ENCODE results near the gene USP30.

USP30 gene

GRCh38 chr12:109098183-109098604 lies 45.8 kb downstream of the USP30 start:
- DNase-seq, result no peak

DNA sequence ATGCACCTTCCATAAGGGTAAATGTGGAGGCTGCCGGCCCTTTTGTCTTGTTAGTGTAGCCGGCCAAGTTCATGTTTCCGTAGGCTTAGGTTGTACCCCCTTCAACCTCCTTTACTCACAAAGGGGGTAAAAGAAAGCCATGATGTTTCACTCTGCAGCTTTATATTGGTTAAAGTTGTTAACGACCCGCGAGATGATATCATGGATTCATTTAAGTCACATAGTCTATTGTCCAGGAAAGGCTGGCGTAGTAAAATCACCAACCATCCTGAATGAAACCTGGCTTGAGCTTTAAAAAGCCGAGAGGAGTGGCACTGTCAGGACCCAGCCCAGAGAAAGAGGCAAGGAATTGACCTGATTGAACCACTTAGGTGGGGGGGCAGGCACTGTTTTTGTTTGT lies 46.3 kb downstream of the USP30 start:
- no peak for DNase-seq

GRCh38 chr12:109099431-109100020 lies 47.1 kb downstream of the USP30 start:
- no peak for DNase-seq

DNA sequence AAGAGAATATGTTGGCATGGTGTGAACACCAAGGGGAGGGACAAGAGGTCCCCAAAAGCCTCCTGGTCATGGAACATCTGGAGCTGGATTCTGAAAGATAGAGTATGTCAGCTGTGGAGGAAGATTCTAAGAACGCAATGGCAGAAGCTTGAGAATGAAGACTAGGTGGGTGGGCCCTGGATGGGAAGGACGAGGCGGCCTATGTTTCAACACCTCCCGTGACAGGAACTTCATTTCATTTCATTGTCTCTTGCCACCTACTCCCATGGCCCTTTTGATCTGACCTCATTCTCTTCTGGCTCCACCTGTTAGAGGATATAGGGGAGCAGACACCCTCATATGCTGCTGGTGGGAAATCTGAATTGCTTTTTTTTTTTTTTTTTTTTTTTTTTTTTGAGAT lies 48.4 kb downstream of the USP30 start:
- no peak for DNase-seq

- DNase-seq, result no peak
Observed at GRCh38 chr12:109102491-109102890, 50.1 kb downstream of the USP30 start.

DNA sequence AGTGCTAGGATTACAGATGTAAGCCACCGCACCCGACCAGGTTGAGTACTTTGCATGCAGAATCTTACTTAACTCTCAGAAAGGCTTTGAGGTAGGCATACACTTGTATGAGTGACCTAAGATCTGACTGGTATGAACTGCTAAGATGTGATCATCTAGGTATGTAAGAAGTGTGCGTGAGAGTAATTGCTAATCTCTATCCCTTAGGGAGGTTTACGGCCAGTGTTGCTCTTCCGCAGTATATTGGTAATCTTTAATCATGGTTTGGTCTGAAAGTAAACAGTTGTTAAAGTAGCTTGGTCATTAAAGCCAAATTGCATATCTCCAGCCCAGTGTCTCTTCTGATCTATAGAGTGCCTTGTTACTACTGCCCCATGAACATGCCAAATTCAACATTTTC lies 52.8 kb downstream of the USP30 start:
- no peak for DNase-seq

DNA sequence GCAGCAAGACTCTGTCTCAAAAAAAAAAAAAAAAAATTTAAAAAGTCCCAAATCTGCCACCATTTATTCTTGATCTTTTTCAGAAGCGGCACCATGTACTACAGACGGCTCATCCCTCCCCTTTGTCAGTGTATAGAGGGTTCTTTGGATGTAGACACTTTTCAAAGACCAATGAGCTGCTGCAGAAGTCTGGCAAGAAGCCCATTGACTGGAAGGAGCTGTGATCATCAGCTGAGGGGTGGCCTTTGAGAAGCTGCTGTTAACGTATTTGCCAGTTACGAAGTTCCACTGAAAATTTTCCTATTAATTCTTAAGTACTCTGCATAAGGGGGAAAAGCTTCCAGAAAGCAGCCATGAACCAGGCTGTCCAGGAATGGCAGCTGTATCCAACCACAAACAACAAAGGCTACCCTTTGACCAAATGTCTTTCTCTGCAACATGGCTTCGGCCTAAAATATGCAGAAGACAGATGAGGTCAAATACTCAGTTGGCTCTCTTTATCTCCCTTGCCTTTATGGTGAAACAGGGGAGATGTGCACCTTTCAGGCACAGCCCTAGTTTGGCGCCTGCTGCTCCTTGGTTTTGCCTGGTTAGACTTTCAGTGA lies 57.5 kb downstream of the USP30 start:
- DNase-seq, result no peak

GRCh38 chr12:109110988-109111495 lies 58.7 kb downstream of the USP30 start:
- no peak for DNase-seq

DNA sequence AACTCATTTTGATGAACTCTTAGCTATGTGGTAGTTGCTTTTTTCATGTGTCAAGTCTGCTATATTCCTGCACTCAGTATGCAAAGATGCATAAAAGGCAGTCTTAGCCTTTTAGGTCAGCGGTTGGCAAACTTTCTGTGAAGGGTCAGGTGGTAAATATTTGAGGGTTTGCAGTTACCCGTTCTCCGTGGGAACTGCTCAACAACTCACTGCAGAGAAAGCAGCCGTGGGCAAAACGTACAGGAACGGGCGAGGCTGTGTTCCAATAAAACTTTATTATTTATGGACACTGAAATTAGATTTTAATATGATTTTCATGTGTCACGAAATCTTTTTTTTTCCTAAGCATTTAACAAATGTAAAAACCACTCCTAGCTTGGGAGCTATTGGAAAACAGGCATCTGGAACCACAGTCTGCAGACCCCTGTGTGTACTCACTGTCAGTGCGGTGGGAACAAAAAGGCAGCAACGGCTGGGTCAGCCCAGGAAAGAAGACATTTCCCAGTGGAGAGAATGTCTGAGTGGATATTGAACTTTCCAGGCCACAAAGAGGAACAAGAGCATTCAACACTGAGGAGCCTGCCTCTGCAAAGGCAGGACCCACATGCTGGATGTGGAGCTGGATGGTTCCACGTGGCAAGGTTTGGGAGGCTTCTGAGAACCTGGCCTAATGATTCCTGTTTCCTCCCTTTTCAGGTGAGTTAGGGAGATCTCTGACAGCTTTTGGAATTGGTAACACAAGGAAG lies 60.5 kb downstream of the USP30 start:
- no peak for DNase-seq

DNA sequence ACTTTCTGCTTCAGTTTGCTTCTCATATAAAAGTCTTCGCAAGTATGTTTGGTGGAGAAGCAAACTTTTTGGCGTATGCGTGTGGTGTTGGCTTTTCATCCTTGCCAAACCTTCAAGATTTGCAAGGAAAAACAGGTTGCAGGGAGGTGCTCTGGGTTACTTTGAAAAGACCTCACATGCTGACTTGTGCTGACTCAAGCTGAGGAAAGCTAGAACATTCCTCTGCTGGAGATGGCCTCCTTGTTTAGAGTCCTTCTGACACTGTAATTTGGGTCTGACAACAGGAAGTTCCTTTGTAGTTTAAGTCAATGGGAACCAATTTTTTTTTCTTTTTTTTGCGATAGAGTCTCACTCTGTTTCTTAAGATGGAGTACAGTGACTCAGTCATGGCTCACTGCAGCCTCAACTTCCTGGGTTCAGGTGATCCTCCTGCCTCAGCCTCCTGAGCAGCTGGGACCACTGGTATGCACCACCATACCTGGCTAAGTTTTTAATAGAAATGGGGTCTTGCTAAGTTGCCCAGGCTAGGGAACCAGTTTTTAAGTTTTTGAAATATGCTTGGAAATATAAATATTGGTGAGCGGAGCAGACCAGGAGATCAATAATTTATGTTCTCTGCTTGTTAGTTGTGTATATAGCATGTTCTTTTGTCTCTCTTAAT lies 61.4 kb downstream of the USP30 start:
- no peak for DNase-seq

DNA sequence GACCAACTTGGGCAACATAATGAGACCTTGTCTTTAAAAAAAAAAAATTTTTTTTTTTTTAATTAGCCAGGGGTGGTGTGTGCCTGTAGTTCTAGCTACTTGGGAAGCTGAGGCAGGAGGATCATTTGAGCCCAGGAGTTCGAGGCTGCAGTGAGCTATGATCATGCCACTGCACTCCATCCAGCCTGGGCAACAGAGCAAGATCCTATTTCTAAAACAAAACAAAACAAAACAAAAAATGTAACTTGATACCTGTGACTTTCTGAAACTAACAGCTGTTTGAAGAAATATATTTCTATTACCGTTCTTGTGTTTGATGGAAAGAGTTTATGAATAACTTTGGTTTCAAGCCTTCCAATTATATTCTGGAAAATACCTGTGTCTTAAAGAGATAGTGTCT lies 62.3 kb downstream of the USP30 start:
- DNase-seq, result no peak

DNA sequence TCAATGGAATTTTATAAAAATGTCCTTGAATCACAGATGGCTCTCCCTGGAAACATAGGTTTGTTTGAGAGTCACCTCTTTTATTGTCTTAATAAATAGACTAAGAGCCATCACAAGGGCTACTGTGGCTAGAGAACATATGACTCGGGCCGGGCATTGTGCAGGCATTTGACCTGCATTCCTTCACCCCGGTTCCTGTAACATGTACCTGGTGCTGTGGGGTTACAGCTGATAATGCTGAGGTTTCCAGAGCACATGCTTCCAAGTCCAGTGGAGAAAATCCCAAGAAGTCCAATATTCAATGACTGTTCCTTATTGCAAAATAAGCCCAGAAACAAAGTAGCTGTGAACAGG lies 63.0 kb downstream of the USP30 start:
- DNase-seq, result no peak

- no peak for DNase-seq
Observed at GRCh38 chr12:109115758-109116610, 63.6 kb downstream of the USP30 start, which contains the start of gene ACACB. ACACB (plus strand) TSS chr12:109116587; CDS start chr12:109139406, 22,819 bp downstream.

DNA sequence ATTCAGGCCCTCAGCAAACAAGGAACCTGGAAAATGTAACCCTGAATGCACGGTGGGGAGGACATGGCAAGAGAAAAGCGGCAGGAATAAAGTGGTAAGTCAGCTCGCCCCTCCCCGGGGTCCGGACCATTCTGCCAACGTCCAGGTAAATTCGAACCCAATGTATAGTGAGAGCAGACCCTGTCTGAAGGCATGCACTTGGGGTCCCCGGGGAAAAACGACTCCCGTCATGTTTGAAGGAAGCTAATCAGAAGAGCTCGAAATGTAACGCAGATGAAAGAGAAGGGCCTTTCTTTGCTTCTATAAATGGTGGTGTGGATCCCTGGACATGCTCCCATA lies 64.2 kb downstream of the USP30 start:
- DNase-seq, result no peak

DNA sequence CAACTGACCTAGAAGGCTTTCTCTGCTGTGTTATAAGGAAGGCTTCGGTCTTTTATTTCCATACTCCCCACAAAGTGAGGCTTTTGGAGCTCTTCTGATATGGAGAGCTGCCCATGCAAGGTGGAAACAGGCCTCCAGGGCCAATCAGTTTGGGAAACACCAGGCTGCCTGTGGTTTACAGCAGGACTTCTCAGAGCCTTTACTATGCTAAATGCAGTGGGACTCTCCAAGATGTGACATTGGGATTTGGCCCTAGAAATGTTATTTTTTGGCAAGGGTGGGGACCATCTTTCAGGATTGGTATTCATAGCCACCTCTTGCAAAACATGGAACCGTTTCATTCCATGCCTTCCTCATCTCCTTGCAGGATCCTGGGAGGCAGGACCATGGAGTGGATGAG lies 67.7 kb downstream of the USP30 start:
- no peak for DNase-seq

DNA sequence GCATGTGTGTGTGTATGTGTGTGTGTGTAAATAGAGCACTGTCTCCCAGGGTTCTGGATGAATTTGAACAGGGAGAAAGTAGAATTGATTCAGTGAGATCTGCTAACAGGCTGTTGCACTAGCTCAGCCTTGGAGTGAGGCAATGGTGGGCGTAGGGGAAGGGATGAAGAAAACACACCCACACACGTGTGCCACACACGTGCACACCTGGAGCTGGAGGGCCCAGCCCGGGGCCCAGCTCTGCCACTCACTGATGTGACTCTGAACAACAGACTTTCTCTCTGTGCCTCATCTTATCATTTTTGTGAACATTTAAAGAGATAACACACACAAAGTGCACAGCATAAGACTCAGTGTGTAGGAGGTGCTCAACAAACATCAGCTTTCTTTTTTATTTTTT lies 68.2 kb downstream of the USP30 start:
- no peak for DNase-seq

DNA sequence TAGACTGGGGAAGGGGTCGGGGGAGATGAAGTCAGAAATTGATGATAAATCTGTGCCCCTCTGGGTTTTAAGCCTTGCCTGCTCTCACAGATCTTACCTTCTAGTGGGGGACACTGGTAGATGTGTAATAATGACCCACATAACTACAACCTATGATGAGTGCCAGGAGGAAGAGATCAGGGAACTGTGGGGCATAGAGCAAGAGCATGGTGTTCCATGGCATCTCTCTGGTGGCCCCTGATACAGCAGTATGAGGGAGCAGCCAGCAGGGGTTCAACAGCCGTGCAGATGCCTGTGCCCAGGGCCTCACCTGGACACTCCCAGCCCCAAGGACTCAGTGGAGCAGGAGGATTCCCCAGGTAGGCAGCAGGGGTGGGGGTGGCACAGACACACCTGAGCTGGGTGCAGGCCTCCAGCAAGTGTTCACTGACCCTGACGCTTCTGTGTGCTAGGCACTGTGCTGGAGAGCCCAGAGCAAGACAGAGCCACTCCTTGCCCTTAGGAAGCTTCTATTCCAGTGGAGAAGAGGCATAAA lies 69.0 kb downstream of the USP30 start:
- no peak for DNase-seq

GRCh38 chr12:109124878-109125648 lies 72.7 kb downstream of the USP30 start:
- DNase-seq, result no peak

DNA sequence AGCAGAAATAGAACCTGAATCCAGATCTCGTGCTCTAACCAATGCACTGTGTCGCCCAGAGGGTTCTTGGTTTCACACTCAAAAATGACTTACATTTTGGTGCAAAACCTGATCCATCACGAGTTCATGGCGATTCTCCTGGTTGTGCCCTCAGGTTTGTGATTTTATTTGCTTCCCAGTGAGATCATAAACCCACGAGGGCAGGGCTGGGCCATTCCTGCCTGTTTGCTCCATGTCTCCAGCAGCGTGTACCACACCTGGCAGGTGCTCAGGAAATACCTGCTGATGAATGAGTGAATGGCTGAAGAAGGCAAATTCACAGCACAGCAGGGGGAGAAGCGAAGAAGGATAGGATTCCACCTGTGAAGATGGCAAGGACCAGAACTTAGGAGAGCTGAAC lies 73.4 kb downstream of the USP30 start:
- DNase-seq, result no peak

GRCh38 chr12:109126784-109127183 lies 74.4 kb downstream of the USP30 start:
- no peak for DNase-seq

- no peak for DNase-seq
Observed at GRCh38 chr12:109127533-109128242, 75.3 kb downstream of the USP30 start.

Data from NCI-H1436 treated with DMSO at 0.1 percent for 48 hours (cell line).